Measurements from ENCODE around the gene OR6P1.

Gene OR6P1

DNA sequence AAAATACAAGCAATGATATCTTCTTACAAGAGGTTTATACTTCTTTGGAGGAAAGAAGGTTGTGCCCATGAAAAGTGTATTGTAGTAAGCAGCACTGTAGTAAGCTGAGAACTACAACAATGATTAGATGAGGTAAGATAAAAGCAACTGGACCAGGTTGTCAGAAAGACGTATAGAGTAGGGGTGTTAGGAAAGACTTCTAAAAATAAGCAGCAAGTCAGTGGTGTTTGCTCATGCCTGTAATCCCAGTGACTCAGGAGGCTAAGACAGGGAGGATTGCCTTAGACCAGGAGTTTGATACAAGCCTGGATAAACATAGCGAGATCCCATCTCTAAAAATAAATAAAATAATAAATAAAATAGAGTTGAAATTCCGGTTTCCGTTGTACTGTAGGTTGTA, 13.6 kb upstream of the OR6P1 start:
- no peak overlapping the region for H3K4me3 ChIP-seq (ENCODE audit: low read depth, low read length)
- DNase-seq (ENCODE audit: low read depth), result no peak
- TF ChIP-seq, protein P1, sequence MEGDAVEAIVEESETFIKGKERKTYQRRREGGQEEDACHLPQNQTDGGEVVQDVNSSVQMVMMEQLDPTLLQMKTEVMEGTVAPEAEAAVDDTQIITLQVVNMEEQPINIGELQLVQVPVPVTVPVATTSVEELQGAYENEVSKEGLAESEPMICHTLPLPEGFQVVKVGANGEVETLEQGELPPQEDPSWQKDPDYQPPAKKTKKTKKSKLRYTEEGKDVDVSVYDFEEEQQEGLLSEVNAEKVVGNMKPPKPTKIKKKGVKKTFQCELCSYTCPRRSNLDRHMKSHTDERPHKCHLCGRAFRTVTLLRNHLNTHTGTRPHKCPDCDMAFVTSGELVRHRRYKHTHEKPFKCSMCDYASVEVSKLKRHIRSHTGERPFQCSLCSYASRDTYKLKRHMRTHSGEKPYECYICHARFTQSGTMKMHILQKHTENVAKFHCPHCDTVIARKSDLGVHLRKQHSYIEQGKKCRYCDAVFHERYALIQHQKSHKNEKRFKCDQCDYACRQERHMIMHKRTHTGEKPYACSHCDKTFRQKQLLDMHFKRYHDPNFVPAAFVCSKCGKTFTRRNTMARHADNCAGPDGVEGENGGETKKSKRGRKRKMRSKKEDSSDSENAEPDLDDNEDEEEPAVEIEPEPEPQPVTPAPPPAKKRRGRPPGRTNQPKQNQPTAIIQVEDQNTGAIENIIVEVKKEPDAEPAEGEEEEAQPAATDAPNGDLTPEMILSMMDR (IDR thresholded peaks at IDR 0.05; ENCODE audit: control insufficient read depth, extremely low read depth, insufficient read depth), result no peak

DNA sequence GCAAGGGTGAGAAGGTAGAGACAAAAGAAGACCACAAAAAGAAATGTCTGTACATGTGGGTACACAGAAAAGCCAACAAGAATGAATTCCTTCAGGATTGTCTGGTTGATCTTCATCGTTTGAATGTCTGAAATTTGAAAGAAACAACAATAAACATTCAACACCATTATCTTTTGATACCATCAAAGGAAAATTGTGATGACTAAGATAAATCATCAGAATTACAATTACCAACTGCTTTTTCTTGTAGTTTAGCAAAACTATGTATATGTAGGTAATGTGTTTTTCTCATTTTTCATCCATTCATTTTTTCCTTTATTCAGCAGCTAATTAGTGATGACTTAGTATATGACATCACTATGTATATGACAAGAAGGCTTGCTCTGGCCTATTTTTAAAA, 9.4 kb upstream of the OR6P1 start, which contains the start of gene OR10X1:
TSS of gene OR10X1 (minus strand) at position 167 of the 400 bp plus-strand sequence. CDS start at position 167, 0 bp downstream.
- TF ChIP-seq, protein P1 (IDR thresholded peaks at IDR 0.05; ENCODE audit: control insufficient read depth, extremely low read depth, insufficient read depth), result no peak
- no peak for DNase-seq (ENCODE audit: low read depth)

DNA sequence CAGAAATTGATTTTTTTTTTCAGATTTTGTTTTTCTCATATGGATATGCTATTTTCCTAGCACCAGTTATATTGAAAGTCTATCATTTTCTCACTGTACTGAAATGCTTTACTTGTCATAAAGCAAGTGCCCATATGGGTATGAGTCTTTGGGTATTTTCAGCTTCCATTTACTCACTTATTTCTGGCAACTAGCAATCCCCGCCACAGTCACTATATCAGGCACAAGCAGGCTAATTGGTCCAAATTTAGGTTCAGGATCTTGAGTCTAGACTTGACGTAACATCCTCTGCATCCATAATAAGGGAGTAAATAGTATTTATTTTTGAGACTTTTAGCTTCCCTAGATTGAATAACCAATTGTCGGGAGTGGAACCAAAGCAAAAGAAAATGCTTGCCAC, 7.2 kb upstream of the OR6P1 start:
- TF ChIP-seq, protein P1 (IDR thresholded peaks at IDR 0.05; ENCODE audit: control insufficient read depth, extremely low read depth, insufficient read depth), result no peak
- DNase-seq (ENCODE audit: low read depth), result no peak
- no peak overlapping the region for H3K4me3 ChIP-seq (ENCODE audit: low read depth, low read length)

More for the DNA sequence above, 9.4 kb upstream of the OR6P1 start, which contains the start of gene OR10X1:
- H3K4me3 ChIP-seq (ENCODE audit: low read depth, low read length), result no peak within 1 kb of the TSS

DNA sequence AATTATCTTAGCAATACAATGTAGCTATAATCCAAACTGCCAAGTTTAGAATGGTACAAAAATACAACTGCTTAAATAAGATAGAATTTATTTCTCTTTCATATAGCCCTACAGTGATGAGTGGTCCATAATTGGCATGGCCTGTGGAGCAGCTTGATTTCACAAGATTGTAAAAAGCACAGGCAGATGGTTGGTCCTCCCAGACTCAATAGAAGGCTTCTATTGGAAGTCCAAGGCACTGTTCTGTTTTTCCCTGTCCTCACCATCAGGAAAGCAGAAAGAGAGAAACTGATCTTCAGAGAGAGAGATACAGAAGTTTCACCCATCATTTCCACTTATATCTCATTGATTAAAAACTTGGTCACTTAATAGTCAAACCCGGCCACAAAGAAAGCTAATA, 1.8 kb upstream of the OR6P1 start:
- no peak overlapping the region for H3K4me3 ChIP-seq (ENCODE audit: low read depth, low read length)
- DNase-seq (ENCODE audit: low read depth), result no peak
- TF ChIP-seq, protein P1 (IDR thresholded peaks at IDR 0.05; ENCODE audit: control insufficient read depth, extremely low read depth, insufficient read depth), result no peak

DNA sequence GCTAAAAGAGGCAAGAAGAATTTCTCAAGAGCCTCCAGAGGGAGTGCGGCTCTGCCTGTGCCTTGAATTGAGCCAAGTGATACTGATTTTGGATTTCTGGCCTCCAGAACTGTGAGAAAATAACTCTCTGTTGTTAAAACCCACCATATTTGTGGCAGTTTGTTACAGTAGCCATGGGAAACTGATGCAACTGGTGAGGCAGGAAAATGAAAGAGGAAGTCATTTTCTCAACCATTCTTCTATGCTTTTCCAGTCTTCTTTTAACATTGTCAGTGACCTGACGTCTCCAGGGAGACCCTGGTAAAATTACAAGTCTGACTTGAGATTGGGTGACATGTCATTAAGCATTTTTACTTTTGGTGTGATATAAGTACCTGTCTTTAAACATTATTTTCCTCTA, 5.8 kb downstream of the OR6P1 start:
- no peak overlapping the region for H3K4me3 ChIP-seq (ENCODE audit: low read depth, low read length)
- DNase-seq (ENCODE audit: low read depth), result no peak
- TF ChIP-seq, protein P1 (IDR thresholded peaks at IDR 0.05; ENCODE audit: control insufficient read depth, extremely low read depth, insufficient read depth), result no peak

DNA sequence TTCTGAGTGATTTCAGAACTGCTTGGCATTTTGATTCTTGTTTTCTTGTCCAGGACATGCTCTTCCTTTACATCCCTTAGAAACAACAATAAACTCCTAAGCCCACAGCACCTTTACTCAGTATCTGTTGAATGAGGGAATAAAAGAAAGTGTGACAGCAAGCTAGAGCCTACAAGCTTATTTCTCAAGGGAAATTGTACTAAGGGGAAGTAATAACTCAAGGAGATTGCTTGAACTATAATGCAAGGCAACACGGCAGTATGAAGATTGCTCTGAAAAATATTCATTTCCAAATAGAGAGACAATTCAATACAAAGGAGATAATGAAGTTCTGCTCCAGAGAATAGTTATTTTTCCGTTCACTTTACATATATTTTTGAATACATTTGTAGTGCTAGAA, 6.5 kb downstream of the OR6P1 start:
- no peak overlapping the region for H3K4me3 ChIP-seq (ENCODE audit: low read depth, low read length)
- TF ChIP-seq, protein P1 (IDR thresholded peaks at IDR 0.05; ENCODE audit: control insufficient read depth, extremely low read depth, insufficient read depth), result no peak
- no peak for DNase-seq (ENCODE audit: low read depth)

GRCh38 chr1:158559696-158560095, 10.7 kb downstream of the OR6P1 start:
- H3K4me3 ChIP-seq (ENCODE audit: low read depth, low read length), result no peak overlapping the region
- no peak for DNase-seq (ENCODE audit: low read depth)
- TF ChIP-seq, protein P1 (IDR thresholded peaks at IDR 0.05; ENCODE audit: control insufficient read depth, extremely low read depth, insufficient read depth), result no peak
